Measurements from ENCODE around the gene TMEM135.
"Not testable (repeated sequence)": the region's sequence is repeated elsewhere in the genome, so short reads cannot be mapped to it uniquely, and the experiment has no call there.

The TMEM135 gene

DNA sequence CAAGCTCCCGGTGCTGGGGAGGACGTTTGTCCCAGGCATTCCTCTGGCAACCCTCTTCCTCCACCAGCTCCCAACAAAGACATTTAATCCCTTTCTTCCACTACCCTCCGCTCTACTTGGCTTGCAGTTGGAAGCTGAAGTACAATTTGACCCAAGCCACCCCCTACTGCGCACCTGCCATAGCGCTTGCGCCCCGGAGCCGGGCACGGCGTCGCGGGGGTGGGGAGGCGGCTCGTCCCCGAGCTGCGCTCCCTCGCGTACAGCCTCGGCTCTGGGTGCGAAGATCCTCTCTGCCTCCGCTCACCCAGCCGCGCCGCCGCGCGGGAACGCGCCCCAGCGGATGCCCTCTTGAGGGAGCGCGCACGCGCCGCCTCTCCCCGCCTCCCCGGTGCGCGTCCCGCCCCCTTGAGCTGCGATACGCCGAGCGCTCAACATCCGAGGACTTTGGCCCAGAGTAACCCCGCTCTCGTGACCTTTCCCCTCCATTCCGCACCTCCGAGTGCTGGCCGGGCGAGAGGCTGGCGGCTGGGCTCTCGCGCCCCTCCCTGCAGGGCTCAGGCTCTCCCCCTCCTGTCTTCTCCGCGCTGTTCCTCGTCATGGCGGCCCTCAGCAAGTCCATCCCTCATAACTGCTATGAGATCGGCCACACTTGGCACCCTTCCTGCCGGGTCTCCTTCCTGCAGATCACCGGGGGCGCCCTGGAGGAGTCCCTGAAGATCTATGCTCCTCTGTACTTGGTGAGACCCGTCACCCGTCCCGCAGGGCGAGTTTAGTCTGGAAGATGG, at the start of gene TMEM135:
Gene TMEM135, plus strand, starts transcription at position 485 of the 785 bp plus-strand sequence. Its CDS starts 112 bp downstream, at position 597.
- DNase-seq, result peak; percentile 98

DNA sequence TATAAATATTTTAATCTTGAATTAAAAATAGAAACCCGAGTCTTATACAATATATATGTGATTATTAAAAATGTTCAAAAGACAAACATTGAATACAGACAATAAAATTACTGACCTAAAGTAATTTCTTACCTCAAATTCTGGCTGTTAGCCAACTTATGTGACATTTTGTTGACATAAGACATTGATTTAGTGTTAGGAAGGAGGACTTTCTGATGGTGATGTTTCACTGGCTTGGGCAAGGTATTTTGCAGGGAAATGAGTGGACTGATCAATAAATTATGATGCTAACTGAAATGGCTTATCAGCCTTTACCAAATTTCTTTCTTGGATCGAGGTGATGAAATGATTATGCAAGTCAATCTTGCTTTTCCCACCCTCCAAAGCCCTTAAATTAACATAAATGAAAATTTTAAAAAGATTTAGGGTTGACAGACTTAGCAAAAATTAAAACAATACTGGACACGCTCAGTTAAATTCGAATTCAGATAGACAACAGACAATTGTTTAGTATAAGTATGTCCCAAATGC, 49.3 kb upstream of the TMEM135 start:
- peak; percentile 71 for DNase-seq

DNA sequence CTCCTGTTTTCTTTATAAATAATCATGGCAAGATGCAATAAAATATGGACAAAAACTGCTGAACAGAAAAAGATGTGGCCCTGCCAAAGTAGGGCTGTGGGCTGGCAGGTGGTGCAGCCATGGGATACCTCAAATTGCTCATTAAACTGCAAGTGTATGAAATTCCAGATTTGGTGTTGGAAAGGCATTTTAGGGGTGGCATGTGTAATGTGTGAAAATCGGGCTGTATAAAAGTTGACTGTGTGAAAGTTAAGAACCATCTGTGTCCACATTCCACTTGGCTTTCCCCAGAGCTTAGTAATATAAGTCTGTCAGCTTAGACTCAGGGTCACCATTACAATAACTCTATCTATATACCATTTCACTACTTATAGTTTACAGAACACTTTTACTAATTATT, 47.7 kb upstream of the TMEM135 start:
- peak; percentile 28 for DNase-seq

DNA sequence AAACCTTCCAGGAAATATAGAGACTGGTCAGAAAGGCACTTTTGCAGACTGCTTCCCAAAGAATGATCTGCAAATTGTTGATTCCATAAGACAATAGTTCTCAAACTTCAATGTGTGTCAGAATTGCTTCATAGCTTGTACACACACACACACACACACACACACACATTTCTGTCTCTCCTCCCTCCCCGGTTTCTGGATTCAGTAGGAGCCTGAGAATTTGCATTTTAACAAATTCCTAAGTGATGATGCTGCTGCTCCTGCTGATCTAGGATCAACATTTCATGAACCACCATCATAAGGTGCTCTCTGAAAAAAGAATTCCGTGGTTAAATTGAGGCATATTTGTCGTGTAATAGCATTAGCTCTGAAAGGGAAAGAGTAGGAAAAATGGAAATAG, 47.2 kb upstream of the TMEM135 start:
- DNase-seq, result peak; percentile 50

DNA sequence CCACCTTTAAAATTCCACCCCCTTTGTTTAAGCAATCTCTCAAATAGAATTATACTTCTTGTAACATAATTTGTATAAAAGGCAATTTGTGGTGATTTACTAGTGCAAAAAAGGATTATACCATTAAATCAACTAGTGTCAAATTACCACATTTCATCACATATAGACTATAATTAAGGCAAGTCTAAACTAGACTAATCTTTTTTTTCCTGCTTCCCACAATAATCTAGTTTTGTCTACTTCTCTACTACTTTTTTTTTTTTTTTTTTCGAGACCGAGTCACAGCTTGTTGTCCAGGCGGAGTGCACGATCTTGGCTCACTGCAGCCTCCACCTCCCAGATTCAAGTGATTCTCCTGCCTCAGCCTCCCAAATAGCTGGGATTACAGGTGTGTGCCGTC, 46.4 kb upstream of the TMEM135 start:
- DNase-seq, result peak; percentile 63

DNA sequence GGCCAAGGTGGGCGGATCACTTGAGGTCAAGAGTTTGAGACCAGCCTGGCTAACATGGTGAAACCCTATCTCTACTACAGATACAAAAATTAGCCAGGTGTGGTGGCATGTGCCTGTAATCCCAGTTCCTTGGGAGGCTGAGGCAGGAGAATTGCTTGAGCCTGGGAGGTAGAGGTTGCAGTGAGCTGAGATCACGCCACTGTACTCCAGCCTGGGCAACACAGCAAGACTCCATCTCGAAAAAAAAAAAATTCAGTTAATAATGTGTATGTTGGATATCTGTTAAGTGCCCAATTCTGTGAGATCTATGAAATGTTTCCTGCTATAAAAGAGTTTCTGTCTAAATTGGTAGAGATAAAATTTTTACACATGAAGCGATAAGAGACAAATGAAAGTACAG, 45.4 kb upstream of the TMEM135 start:
- DNase-seq, result not testable (repeated sequence)

DNA sequence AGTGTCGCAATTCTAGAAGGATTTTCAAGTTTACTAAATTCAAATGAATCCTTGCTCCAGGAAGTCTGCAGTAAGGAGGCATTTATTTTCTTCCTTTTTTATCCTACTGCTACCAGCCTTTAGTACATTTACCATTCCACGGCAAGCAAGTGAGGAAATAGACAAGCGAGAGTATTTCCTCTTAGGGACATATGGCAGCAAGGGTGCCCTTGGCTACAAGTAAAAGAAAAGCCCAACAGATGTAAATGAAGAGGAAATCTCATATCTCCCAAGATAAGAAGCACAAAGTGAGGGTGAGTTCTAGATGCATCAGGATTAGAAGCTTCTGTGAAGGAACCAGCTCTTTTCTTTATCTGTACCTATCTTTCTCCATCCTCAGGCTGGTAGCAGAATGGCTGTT, 44.7 kb upstream of the TMEM135 start:
- no peak for DNase-seq

DNA sequence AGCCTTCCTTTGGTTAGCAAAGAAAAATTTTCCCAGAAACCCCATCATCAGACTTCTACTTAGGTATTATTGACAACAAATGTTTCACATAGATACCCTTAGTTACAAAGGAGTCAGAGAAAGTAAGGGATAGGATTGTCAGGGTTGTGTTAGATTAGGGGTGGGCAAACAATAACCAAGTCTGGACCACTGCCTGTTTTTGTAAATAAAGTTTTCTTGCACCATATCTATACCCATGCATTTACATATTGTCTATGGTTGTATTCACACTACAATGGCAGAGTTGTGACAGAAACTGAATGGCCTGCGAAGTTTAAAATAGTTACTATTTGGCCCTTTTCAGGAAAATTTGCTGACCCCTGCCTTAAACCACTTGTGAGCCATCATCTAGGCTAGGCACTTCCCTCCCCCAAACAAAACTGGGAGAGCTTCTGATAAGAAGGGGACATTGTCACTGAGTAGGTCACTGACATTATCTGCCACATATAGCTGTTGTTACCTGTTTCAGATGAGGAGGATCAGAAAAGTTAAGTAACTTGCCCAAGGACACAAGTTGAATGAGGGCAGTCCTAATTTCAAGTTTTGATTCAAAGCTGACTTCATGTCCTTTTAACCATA, 40.7 kb upstream of the TMEM135 start:
- no peak for DNase-seq

DNA sequence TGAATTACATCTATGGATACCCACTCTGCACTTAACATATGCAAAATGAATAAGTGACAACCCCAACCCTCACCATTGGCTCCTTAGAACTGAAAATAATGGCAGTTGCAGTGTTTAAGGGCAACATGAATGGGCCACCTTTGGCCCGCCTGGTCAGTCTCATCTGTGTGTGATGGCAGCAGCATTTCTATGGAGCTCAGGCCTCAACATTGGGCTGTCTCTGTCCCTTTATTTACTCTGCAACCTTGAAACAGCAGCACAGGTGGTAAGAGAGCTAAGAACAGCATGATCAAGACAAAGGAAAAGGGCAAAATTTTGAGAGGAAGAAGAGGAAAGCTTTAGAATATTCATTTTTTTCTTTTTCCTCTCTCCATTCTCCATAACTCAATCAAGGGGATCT, 38.3 kb upstream of the TMEM135 start:
- DNase-seq, result no peak

DNA sequence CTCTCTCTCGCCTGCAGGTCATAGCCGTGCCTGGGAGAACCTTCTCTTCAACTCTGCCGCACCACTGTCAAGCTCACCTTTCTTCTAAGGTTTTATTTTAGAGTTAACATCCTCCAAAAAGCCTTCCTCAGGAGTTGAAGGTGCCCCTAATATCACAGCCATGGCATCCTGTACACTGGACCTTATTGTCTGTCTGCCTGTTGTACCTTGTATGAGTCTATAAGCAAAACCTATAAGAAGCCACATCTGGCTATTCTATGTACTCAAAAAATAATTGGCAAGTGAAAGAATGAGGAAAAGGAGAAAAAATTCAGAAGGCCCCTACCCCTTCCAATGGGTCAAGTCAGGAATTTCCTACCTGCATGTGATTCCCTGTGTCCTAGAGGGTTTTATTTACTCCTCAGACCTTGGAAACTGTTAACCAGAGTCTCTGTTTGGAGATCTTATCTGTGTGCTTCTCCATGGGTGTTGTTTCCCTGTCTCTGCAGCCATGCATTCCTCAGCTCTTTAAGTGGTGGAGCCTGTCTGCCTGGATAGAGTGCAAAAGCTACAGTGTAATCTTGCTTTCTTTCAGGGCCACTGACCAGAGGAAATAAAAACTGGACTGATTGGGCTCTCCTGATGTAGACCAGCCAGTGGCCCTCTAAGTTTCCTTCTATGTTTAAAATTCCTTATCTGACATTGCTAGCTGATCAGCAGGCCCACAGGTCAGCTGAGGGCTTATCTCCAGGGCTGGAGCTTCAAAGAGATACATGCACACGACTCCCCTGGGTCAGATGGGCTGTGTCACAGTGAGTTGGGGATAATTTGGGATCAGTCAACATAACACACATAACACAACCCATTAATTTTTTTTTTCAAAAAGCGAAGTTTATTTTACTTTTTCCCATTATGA, 37.6 kb upstream of the TMEM135 start:
- DNase-seq, result peak; percentile 30

DNA sequence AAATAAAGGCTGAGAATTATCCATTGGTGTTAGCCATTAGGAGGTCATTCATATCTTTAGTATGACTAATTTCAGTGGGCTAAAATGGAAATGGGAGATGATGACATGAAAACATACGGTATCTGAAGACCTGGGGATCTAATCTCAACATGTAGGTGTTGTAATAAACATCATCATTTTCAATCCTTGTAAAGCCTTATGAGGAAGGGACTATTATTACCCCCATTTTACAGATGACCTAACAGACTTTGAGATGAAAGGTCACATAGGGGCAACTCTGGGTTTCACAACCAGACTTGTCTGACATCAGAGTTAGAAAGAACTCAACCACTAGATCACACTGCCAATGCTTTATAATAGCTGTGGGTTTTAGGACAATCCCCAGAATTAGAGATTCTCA, 34.8 kb upstream of the TMEM135 start:
- no peak for DNase-seq

DNA sequence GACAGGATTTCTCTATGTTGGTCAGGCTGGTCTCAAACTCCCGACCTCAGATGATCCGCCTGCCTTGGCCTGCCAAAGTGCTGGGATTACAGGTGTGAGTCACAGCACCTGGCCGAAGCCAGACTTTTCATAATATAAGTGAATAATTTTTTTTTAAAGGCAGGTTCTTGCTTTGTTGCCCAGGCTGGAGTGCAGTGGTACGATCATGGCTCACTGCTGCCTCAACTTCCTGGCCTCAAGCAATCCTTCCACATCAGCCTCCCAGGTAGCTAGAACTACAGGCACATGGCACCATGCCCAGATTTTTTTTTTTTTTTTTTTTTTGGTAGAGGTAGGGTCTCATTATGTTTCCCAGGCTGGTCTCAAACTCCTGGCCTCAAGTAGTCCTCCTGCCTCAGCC, 33.5 kb upstream of the TMEM135 start:
- peak; percentile 47 for DNase-seq

DNA sequence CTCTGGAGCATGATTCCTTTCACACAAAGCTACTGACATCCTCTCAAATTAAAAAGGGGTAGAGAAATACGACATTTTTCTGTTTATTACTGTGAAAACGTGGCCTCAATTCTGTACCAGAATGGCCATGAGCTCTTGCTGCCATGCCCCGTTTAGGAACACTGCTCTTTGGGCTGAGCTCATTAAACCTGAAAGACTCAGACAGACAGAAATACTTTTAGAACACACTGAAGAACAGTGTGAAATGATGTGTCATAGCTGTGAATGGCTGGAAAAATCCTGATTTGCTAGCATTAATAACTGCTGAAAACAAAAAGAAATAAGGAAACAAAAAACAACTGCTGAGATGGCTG, 32.2 kb upstream of the TMEM135 start:
- DNase-seq, result no peak

DNA sequence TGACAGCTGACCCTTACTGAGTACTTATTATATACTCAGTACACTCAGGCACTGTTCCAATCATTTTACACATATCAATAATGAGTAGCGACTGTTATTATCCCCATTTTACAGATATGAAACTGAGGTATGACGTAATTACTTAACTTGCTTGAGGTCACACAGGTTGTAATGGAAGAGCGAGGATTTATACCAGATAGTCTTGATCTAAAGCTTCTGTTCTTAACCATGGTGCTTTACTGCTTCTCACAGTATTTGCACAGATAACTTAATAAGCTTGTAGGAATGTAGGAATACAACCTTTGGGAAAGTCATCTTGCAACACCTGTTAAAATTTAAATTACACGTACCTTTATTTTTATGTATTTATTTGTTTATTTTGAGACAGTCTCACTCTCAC, 31.7 kb upstream of the TMEM135 start:
- DNase-seq, result no peak

DNA sequence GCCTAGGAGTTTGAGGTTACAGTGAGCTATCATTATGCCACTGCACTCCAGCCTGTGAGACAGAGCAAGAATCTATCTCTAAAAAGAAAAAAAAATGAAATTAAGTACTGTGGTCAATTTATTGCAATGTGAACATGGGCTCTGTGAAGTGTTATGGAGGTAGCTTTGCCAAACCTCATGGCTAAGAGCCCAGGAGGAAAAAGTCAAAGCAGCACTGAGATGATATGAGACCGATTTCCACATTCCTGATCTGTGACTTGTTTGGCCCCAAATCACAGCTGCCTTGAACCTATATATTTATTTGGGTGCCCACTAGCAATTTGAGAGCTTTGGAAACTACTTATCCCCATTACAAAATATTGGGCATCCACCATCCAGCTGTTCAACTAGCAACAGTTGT, 29.8 kb upstream of the TMEM135 start:
- DNase-seq, result no peak

DNA sequence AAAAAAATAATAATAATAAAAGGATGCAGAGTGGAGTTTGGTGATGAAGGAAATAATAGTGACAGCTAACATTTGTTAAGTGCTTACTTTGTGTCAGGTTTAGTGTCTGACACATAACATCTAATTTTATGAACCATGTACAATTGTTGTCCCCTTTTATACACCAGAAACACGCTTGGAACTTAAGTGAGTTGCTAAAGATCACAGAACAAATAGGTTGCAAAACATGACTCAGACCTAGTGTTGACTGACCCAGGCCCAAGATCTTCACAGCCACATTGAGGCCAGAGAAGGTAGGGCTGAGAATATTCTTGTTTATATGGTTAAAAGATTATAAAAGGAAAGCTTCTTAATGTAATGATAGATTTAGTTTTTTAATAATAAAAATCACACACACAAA, 25.6 kb upstream of the TMEM135 start:
- no peak for DNase-seq

DNA sequence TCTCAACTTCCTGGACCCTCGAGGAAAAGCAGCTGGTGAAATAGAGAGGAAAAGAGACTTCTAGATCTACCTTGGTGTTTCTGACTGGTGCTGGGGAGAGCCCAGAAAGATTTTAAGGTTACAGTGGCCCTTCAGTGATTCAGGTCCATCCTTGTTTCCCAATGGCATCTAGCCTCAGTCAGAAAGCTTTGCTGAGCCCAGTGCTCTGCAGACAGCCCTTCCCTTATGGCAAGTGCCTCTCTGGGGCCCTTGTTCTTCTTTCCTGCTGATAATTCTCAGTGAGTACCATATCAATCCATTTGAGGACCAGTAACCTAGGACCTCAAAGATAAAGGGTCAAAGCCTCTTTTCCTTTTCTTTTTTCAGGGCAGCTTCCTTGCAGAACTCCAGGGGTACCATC, 25.1 kb upstream of the TMEM135 start:
- no peak for DNase-seq

DNA sequence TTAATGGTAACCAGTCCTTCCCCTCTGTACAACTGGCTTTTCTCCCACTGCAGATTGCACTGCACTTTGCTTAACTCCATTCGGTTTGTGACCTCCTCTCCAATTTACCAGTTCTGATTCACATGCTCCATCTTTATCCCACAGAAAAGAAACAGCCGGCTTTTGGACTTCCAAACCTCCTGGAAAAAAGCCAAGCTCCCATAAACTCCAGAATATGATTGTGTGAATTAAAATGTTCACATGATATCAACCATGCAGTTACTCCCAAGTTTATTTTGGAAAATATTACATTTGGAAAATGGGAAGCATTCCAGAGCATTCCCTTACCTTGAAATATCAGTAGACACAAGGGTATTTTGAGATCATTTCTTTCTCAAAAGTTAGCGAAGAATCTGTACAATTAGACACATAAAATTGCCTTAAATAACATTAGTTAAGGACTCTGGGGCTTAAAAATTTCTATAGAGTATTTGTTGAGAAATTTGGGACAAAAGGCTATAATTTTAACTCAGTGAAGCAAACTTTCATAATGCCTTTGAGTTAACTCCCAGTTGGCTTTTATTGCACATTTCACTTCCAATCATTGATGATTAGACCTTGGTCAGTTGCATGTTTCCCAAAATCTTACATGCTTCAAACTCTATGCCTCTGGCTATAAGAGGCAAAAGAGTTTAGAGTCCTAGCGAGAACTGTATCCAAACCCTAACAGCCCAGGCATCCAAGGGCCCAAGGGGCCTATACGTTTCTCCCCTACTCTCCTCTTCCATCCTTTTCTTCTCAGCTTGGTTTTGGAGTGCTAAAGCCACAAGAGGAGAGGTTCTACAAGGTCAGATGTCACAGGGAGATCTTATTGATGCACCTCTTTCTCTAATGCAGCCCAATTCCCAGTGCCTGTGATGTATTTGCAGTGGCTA, 23.6 kb upstream of the TMEM135 start:
- no peak for DNase-seq

DNA sequence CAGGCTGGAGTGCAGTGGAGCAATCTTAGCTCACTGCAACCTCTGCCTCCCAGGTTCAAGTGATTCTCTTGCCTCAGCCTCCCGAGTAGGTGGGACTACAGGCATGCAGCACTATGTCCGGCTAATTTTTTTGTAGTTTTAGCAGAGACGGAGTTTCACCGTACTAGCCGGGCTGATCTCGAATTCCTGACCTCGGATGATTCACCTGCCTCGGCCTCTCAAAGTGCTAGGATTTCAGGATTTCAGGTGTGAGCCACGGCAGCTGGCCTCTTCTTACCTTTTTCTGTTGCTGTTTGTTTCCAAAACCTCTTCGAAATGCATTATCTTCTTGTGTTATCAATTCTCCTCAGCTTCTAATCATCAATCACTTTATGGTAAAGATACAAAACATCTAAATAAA, 22.1 kb upstream of the TMEM135 start:
- DNase-seq, result no peak

DNA sequence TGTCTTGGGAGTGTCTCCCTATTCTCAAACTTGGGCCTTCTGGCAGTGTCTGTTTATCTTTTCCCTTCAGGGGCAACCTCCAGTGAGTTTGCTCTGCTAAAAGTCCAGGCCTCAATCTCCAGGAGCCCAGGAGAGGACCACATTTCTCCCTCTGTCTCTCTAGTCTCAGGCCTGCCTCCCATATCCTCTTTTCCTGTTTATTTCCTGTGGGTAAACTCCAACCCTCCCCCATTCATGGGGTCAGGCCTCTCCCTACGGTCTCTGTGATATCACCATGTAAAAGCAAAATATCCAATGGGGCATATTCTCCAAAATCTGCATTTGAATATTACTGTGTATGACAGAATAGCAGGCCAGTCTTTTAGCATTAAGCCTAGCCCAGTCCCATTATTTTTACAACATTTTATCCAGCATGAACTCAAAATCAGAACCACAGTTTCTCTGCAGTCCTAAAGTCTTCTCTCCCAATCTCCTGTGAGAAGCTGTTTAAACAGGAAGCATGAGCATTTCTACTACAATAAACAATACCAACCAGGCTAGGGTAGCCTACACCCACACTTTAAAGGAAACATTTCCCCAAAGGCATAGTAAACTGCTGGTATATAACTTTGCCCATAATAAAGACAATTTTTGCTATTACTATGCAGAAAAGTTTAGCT, 18.0 kb upstream of the TMEM135 start:
- no peak for DNase-seq

DNA sequence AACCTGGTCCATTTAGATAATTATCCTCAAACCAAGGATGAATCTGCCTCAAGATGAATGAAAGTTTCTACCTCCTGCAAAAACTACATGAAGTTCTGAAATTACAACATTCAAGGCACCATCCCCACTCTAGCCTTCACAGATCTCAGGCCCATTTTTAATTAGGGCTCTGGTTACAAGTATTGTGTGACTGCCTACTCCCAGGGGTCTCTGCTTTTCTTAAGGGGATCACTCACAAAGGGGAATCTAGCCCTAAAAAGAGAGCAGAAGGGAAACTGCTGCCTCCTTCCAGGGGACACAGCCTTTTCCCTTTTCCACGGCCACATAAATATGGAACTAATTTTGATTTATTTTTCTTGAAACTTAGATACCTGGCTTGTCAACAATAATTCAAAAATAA, 17.4 kb upstream of the TMEM135 start:
- peak; percentile 50 for DNase-seq

Data from NCI-H69 (cell line).